Measurements from ENCODE around the gene FXYD7. TPM values are rescaled to one million over a fixed set of nuclear protein-coding genes. Genes with fewer than 3 reads are reported as not detected.

FXYD7 gene
- total RNA-seq, 4 donors from 2014 or later = 1.3 TPM; not detected in 3

GRCh38 chr19:35134601-35135242 lies 8.3 kb upstream of the FXYD7 start, which contains the start of gene LGI4:
Gene LGI4, minus strand, starts transcription at chr19:35135059. Its CDS starts 379 bp downstream, at chr19:35134680.
- TF ChIP-seq POLR2A (IDR thresholded peaks at IDR 0.05) = no peak
- TF ChIP-seq, protein P1, sequence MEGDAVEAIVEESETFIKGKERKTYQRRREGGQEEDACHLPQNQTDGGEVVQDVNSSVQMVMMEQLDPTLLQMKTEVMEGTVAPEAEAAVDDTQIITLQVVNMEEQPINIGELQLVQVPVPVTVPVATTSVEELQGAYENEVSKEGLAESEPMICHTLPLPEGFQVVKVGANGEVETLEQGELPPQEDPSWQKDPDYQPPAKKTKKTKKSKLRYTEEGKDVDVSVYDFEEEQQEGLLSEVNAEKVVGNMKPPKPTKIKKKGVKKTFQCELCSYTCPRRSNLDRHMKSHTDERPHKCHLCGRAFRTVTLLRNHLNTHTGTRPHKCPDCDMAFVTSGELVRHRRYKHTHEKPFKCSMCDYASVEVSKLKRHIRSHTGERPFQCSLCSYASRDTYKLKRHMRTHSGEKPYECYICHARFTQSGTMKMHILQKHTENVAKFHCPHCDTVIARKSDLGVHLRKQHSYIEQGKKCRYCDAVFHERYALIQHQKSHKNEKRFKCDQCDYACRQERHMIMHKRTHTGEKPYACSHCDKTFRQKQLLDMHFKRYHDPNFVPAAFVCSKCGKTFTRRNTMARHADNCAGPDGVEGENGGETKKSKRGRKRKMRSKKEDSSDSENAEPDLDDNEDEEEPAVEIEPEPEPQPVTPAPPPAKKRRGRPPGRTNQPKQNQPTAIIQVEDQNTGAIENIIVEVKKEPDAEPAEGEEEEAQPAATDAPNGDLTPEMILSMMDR (IDR thresholded peaks at IDR 0.05) = no peak
- DNase-seq (ENCODE audit: low spot score in 2 of 2) = peak in 1 of 2 donors; percentile 85
- H3K4me3 ChIP-seq (ENCODE audit: low read depth, poor library complexity, severe bottlenecking) = peak within 1 kb of the TSS; percentile 8
- 61 to 64% methylated on average over 13 to 15 of the region's 15 CpGs for WGBS, 2 donors
- intact Hi-C loops (cut with DNase I; ENCODE audit: low total_unique reads) = loop anchor here (5.0 kb wide), 1 partner anchor 67 kb away; no protein-coding TSS in a partner anchor

DNA sequence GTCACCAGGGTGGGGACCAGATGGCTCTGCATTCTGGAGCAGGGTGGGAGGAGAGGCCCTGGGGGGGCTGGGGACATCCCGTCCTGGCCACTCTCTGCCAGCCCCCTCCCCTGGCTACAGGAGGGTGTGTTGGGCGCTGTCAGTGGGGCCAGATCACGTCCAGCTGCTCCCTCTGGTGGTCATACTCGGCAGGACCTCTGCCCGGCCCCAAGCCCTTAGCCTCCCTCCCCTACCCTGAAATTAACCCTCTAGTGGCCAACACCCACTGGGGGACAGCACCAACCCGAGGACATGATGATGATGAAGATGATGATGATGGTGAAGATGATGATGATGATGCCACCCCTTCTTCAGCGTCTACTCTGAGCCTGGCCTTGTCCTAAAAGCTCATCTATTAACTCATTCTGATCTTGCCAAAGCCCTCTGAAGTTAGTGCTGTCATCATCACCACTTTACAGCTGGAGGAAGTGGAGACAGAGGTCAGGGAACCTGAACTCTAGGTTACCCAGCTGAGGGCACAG lies 7.6 kb upstream of the FXYD7 start:
- H3K4me3 ChIP-seq (ENCODE audit: low read depth, poor library complexity, severe bottlenecking) = no peak overlapping the region
- no peak for TF ChIP-seq POLR2A (IDR thresholded peaks at IDR 0.05)
- TF ChIP-seq, protein P1 (IDR thresholded peaks at IDR 0.05) = peak in 1 of 3 donors; percentile 90
- peak in 1 of 2 donors; percentile 96 for DNase-seq (ENCODE audit: low spot score in 2 of 2)
- 2 to 11% methylated on average over 5 to 6 of the region's 7 CpGs for WGBS, 2 donors
- intact Hi-C loops (cut with DNase I; ENCODE audit: low total_unique reads) = no loop called here

- no peak for TF ChIP-seq POLR2A (IDR thresholded peaks at IDR 0.05)
- TF ChIP-seq, protein P1 (IDR thresholded peaks at IDR 0.05) = no peak
- no peak for DNase-seq (ENCODE audit: low spot score in 2 of 2)
- intact Hi-C loops (cut with DNase I; ENCODE audit: low total_unique reads) = no loop called here
- WGBS, 2 donors = 68 to 70% methylated on average over 9 to 11 of the region's 11 CpGs
- no peak overlapping the region for H3K4me3 ChIP-seq (ENCODE audit: low read depth, poor library complexity, severe bottlenecking)
Observed at GRCh38 chr19:35136231-35136630, 6.8 kb upstream of the FXYD7 start.

- no peak overlapping the region for H3K4me3 ChIP-seq (ENCODE audit: low read depth, poor library complexity, severe bottlenecking)
- 39 to 42% methylated on average over 9 of the region's 9 CpGs for WGBS, 2 donors
- intact Hi-C loops (cut with DNase I; ENCODE audit: low total_unique reads) = no loop called here
- DNase-seq (ENCODE audit: low spot score in 2 of 2) = no peak
- TF ChIP-seq POLR2A (IDR thresholded peaks at IDR 0.05) = no peak
- TF ChIP-seq, protein P1 (IDR thresholded peaks at IDR 0.05) = peak in 1 of 3 donors; percentile 46
Observed at GRCh38 chr19:35136977-35137702, 5.9 kb upstream of the FXYD7 start.

- 50 to 53% methylated on average over 13 to 16 of the region's 18 CpGs for WGBS, 2 donors
- DNase-seq (ENCODE audit: low spot score in 2 of 2) = peak in 1 of 2 donors; percentile 93
- intact Hi-C loops (cut with DNase I; ENCODE audit: low total_unique reads) = no loop called here
- TF ChIP-seq, protein P1 (IDR thresholded peaks at IDR 0.05) = no peak
- TF ChIP-seq POLR2A (IDR thresholded peaks at IDR 0.05) = no peak
- H3K4me3 ChIP-seq (ENCODE audit: low read depth, poor library complexity, severe bottlenecking) = no peak within 1 kb of the TSS
Observed at GRCh38 chr19:35138305-35138892, 4.7 kb upstream of the FXYD7 start, which contains the start of gene FXYD1. Gene FXYD1, plus strand, starts transcription at chr19:35138824. Its CDS starts 1,256 bp downstream, at chr19:35140080.

Measured in lower leg skin (tissue), 4 donors.